NCI-H2029 treated with DMSO at 0.1 percent for 48 hours (cell line): ENCODE measurements around the gene GPR142.
A peak's percentile ranks its signal among the peaks of the same experiment; 100 is the strongest.

ENCODE experiments used
- DNase-seq: peaks from one replicate; lab custom pipeline; 2025; lab: John Stamatoyannopoulos, UW

The GPR142 gene

DNA sequence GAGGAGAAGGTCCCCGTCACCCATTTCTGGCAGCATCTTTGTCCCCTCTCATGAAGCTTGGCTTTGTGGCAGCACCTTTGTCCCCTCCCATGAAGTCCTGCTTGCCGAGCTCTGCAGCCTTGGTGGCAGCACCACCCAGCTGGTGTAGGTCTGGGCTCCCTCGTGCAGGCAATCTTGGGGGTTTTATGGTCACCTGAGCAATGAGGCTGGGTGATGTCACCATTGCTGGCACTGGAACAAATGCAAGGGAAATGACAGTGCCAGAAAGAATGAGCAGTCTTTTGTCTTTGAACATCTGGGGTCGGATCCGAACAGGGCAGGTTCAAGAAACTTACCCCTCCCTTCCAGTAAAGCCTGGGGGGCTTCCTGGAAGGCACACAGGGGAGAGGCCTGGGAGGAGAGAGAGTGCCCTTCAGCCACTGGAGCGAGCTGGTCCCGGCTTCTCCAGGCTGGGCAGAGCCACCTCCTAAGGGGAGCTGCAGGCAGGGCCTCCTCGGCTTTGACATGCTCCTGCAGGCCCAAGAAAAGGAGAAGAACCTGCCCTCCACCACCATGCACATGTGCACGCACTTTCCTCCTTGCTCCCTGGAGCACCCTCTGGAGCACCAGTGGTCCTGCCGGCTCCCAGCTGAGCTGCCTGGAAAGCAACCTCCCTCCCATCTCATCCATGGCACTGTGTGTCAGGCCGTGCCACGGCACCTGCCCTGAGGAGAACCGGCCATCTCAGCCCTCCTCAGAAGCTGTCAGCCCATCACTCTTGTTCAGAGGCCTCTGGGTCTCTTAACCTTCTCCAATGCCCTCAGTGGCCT, 21.7 kb upstream of the GPR142 start:
- no peak for DNase-seq

DNA sequence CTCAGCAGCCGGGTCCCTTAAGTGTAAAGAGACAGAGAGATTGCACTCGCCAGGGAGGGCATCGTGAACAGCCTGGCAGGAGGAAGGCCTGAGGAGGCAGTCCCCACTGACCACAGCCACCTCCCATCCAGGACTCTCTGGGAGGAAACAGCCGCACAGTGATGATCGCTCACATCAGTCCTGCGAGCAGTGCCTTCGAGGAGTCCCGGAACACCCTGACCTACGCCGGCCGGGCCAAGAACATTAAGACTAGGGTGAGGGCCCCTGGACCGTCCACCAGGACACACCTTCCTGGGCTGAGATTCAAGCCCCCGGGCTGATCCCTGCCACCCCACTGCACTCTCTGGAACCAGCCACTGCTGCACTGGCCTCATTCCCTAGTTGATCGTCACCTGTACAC, 19.7 kb upstream of the GPR142 start:
- no peak for DNase-seq

DNA sequence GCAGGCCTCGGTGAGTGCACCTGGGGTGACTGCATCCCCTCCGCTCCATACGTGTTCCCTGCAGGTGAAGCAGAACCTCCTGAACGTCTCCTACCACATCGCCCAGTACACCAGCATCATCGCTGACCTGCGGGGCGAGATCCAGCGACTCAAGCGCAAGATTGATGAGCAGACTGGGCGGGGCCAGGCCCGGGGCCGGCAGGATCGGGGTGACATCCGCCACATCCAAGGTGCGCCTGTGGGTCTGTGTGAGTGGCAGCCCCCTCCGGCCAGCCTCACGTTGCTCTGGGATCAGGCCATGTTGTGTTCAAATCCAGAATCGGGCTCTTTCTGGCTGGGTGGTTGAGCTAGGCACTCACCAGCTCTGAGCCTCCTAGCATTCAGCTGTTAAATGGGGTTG, 18.2 kb upstream of the GPR142 start:
- no peak for DNase-seq

DNA sequence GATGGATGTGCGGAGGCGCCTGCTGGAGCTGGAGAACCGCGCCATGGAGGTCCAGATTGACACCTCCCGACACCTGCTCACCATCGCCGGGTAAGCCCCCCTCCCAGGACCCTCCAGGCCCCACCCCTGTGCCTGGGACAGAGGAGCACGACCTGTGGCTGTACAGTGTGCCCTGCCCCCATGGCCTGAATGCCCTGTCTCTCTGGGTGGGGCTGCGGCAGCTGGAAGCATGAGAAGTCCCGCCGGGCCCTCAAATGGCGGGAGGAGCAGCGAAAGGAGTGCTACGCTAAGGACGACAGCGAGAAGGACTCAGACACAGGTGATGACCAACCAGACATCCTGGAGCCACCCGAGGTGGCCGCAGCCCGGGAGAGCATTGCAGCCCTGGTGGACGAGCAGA, 16.8 kb upstream of the GPR142 start:
- no peak for DNase-seq

DNA sequence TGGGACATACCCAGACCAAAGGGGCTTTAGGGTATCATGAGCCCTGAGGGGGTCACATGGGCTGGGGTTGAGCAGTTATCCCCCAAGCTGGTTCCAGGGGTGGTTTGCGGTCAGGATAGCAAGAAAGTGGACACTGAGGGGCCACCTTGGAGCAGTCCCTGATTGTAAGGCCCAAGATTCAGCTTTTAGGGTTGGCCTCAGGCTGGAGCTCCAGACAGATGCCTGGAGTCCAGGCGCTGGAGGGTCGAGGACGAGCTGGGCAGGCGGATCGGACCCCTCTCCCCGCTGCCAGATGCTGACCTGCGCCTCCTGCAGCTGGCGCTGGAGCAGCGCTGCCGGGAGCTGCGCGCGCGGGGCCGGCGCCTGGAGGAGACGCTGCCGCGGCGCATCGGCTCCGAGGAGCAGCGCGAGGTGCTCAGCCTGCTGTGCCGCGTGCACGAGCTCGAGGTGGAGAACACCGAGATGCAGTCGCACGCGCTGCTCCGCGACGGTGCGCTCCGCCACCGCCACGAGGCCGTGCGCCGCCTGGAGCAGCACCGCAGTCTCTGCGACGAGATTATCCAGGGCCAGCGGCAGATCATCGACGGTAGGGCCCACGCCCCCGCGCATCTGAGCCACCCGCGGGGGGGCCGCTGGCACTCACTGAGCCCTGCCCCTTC, 15.6 kb upstream of the GPR142 start:
- DNase-seq: no peak

DNA sequence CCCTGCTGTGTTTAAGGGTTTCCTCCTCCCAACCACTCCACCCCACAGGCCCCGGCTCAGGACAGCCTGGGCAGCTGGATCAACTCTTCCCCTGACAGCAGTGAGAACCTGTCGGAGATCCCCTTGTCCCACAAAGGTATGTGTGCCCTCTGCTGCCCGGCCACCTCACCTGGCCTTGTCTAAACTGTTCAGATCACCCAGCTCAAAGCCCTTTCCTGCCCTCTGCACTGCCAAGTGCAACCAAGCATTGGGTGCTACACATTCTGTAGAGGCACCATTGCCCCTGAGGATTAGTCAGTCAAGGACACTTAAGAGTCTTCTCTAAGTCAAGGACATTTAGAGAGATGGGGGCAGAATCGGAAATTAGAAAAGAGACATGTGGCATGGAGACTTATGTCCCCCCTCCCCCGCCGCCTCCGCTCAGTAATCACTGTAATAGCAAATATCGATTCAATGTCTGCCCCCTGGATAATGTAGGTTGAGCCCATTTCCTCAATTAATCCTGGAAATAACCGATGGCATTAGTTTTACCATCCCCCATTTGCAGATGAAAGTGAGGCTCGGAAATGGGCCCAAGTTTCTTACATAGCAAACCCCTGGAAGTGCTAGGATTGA, 13.8 kb upstream of the GPR142 start:
- no peak for DNase-seq

- DNase-seq: no peak
These were observed 13.2 kb upstream of the GPR142 start for GRCh38 chr17:74354123-74354522.

GRCh38 chr17:74354561-74354960, 12.7 kb upstream of the GPR142 start:
- no peak for DNase-seq

GRCh38 chr17:74355065-74355464, 12.2 kb upstream of the GPR142 start:
- DNase-seq: no peak

GRCh38 chr17:74356646-74357465, 10.4 kb upstream of the GPR142 start:
- DNase-seq: no peak

DNA sequence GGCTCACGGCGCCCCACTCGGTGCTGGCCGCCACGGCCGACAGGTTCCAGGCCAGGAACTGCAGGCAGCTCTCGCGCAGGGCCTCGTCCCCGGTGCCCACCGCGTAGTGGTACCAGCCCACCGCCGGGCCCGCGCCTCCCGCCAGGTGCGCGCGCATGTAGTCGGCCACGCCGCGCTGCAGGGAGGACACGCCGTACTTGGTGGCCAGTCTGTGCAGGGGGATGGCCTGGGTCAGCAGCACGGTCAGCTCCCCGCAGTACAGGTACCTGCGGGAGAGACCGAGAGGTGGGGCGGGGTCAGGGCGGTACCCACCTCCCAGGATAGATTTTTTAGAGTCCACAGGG, 9.9 kb upstream of the GPR142 start:
- DNase-seq: no peak

GRCh38 chr17:74358697-74359096, 8.6 kb upstream of the GPR142 start:
- DNase-seq: no peak

GRCh38 chr17:74359916-74360315, 7.4 kb upstream of the GPR142 start:
- DNase-seq: no peak

DNA sequence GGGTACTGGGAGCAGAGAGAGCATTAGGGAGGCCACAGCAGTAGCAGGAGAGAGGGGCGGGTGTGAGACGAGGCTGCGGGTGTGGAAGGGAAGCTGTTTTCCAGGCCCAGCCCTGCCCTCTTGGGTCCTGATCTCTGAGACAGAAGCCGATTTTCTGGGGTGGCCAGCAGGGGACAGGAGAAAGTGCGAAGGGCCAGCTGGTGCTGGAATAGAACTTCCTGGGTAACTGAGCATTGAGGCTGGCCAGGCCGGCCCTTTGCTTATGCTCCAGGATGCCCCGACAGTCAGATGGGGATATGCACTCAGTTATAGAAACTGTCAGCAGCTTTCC, 6.4 kb upstream of the GPR142 start:
- DNase-seq: no peak

DNA sequence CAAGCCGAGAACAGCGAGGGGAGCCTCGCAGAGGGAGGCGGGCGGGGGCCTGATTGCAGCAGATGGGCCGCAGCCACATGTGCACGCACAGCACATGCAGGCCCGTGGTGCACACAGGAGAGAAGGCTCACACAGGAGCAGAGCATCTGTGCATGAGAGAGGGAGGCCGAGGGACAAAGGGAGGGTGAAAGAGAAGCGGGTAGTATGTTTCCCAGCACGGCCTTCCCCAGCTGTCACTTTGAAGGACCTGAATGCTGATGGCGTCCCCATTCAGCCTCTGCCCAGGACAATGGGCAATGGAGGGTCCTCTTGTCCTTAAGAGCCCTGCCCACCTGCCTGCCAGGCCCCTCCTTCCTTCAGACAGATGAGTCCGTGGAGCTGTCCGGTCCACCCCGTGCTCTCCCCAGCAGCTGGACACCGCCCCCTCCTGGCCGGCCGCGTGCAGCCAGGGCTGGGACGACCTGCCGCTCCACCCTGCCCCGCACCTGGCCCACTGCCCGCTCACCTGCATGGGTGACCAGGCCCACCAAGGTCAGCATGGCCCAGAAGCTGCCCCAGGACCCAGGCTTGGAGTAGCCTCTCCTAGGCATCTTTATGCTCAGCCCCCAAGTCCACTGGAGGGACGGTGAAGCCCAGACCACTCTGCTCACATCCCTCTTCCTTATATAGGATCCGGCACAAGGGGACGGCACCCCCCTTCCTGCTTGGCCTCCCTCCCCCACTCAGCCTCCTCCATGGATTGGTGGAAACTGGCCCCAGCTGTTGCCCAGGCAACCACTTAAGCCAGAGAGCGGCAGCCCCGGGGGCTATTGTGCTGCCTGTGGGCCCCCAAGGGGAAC, 5.9 kb upstream of the GPR142 start, which contains the start of gene BTBD17:
Gene BTBD17 (minus strand): TSS at position 639 of the 839 bp plus-strand sequence. CDS start 49 bp downstream, at position 590.
- DNase-seq: peak; percentile 74

DNA sequence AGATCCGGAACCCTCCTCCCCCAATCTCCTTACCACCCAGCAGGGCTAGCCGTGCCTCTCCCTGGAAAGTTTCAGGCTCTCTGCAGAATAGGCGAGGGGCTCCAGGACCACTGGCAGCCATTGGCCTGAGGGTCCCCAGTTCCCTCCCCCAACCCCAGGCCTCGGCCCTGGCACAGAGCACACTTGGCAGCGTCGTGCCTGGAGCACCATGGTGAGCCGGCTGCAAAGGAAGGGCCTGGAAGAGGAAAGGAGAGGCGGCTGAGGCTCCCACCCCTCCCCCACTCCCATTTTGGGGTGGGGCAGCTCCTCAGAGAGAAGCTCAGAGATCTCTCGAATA, 5.3 kb upstream of the GPR142 start:
- DNase-seq: no peak

- DNase-seq: no peak
These were observed 4.4 kb upstream of the GPR142 start for GRCh38 chr17:74362810-74363498.

DNA sequence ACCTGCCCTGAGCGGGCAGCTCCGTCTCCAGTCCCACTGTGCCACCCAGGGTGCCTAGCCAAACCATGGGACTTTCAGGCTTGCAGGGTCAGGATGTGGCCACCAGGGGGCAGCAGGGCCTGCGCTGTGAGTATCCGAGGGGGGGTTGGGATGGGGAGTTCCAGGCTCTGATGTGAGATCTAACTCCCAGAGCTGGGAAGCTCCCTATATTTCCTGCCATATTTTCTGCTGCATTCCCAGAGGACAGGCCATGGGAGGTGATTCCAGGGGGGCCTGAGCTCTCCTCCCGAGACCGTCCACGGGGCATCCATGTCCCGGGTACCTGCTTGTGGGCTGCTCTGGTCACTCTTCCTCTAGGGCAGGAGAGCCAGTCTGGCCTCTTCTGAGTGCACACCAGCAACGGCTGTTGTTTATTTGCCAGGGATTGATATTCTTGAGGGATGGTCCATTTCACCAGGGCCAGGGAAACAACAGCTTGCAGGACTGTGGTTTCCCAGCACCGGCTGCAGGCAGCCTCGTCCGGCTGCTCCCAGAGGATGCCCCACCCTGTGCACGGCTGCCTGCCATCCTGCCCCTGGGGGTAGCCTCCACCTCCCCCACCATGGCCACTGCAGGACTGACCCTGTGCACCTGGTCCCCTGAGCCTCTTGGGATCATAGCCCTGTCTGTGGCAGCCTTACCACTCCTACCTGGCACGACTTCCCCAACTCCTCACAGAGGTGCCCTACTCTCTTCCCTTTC, 1.2 kb downstream of the GPR142 start:
- no peak for DNase-seq

DNA sequence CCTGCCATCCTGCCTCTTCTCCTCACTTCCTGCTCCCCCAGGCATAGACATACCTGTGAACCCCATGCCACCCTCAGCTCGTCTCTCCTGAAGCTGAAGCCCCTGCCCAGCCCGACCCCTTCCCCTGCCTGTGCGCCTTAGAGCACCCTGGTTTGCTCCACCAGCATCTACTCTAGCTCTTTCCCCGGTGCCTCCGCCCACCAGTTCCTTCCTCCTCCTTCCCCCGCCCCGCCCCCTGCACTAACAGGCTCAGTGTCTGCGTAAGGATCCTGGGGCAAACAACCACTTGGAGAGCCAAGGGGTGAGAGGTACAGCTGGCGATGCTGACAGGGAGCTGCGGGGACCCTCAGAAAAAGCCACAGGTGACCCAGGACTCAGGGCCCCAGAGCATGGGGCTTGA, 1.9 kb downstream of the GPR142 start:
- DNase-seq: no peak
